ENCODE measurements around the gene NDUFB3.
"Not testable (repeated sequence)": the region's sequence is repeated elsewhere in the genome, so short reads cannot be mapped to it uniquely, and the experiment has no call there.

The NDUFB3 gene

DNA sequence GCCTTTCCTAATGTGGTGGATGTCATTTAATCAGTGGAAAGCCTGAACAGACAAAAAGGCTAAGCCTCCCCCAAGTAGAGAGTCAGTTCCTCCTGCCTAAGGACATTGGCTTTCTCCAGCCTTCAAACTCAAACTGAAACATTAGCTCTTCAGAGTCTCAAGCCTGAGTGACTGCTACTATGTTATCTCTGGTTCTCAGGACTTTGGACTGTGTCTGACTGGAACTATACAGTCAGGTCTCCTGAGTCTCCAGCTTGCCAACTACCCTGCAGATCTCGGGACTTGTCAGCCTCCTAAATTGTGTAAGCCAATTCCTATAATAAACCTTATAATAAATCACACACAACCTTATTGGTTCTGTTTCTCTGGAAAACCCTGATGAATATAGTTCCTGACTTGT is 12.9 kb upstream of the NDUFB3 start:
- H3K36me3 ChIP-seq (ENCODE audit: control insufficient read depth, insufficient read depth, low read length): no peaks in the 10 kb centered on the region
- H3K4me3 ChIP-seq (ENCODE audit: low read depth, low read length): no peak overlapping the region
- no peak overlapping the region for H3K9ac ChIP-seq (ENCODE audit: low read depth, low read length)
- H3K9me3 ChIP-seq (ENCODE audit: control insufficient read depth, insufficient read depth, low read length): no peaks in the 10 kb centered on the region
- no peaks in the 10 kb centered on the region for H3K27me3 ChIP-seq (ENCODE audit: control insufficient read depth, insufficient read depth, low read length)
- H3K4me1 ChIP-seq (ENCODE audit: control insufficient read depth, insufficient read depth, low read length): no peaks in the 10 kb centered on the region

DNA sequence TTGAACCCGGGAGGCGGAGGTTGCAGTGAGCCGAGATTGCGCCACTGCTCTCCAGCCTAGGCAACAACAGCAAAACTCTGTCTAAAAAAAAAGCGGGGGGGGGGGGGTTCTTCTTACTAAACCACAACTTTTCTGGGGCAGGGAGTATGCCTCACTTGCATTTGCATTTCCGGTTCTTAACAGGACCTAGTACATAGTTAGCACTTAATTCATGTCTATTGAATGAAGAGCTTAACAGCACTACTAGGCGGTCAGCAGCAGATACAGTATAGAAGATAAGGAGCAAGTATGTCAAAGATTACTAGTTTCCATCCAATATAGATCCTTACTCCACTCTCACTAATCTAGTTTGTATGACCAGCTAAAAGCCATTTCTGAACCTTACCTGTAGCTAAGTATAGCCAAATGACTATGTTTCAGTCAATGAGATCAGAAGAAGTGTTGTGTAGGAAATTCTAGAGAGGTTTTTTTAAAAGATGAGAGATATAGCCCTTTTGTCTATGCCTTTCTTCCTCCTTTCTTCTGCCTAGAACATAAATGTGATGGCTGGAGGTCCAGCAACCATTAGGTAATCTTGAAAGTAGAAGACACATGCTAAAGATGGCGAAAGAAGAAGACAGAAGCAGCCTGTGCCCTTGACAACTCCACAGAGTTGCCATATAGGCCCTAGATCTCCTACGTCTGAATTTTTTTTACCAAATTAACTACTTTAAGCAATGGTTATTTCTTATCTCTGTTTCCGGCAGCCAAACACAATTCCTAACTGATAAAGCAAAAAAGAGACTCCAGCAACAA is 11.6 kb upstream of the NDUFB3 start:
- H3K36me3 ChIP-seq (ENCODE audit: control insufficient read depth, insufficient read depth, low read length): no peaks in the 10 kb centered on the region
- no peak overlapping the region for H3K9ac ChIP-seq (ENCODE audit: low read depth, low read length)
- H3K4me3 ChIP-seq (ENCODE audit: low read depth, low read length): no peak overlapping the region
- H3K4me1 ChIP-seq (ENCODE audit: control insufficient read depth, insufficient read depth, low read length): no peaks in the 10 kb centered on the region
- no peaks in the 10 kb centered on the region for H3K27me3 ChIP-seq (ENCODE audit: control insufficient read depth, insufficient read depth, low read length)
- H3K9me3 ChIP-seq (ENCODE audit: control insufficient read depth, insufficient read depth, low read length): no peaks in the 10 kb centered on the region

DNA sequence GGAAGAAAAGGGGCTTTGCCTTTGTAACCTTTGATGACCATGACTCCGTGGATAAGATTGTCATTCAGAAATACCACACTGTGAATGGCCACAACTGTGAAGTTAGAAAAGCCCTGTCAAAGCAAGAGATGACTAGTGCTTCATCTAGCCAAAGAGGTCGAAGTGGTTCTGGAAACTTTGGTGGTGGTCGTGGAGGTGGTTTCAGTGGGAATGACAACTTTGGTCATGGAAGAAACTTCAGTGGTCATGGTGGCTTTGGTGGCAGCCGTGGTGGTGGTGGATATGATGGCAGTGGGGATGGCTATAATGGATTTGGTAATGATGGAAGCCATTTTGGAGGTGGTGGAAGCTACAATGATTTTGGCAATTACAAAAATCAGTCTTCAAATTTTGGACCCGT is 8.3 kb upstream of the NDUFB3 start:
- not testable (repeated sequence) for H3K9me3 ChIP-seq (ENCODE audit: control insufficient read depth, insufficient read depth, low read length); H3K27me3 ChIP-seq (ENCODE audit: control insufficient read depth, insufficient read depth, low read length); H3K9ac ChIP-seq (ENCODE audit: low read depth, low read length); H3K36me3 ChIP-seq (ENCODE audit: control insufficient read depth, insufficient read depth, low read length); H3K4me3 ChIP-seq (ENCODE audit: low read depth, low read length); H3K4me1 ChIP-seq (ENCODE audit: control insufficient read depth, insufficient read depth, low read length)

DNA sequence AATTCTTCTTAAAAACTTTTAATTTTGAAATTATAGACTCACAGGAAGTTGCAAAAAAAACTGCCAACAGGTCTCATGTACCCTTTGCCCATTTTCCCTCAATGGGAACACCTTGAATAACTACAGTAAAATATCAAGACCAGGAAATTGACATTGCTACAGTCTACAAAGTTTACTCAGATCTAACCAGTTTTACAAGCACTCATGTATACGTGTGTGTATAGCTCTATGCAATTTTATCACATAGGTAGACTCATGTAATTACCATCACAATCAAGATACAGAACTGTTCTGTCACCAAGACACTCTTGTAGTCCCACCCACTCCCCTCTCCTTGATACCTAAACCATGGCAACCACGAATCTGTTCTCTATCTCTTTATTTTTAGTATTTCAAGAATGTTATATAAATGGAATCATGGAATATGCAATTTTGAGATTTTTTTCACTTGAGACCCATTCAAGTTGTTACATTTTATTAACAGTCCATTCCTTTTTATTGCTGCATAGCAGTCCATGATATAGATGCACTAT is 6.9 kb upstream of the NDUFB3 start:
- Histone ChIP-seq H3K4me3 (ENCODE audit: low read depth, low read length) (no peak overlapping the region), H3K4me1 (ENCODE audit: control insufficient read depth, insufficient read depth, low read length) (no peaks in the 10 kb centered on the region)

DNA sequence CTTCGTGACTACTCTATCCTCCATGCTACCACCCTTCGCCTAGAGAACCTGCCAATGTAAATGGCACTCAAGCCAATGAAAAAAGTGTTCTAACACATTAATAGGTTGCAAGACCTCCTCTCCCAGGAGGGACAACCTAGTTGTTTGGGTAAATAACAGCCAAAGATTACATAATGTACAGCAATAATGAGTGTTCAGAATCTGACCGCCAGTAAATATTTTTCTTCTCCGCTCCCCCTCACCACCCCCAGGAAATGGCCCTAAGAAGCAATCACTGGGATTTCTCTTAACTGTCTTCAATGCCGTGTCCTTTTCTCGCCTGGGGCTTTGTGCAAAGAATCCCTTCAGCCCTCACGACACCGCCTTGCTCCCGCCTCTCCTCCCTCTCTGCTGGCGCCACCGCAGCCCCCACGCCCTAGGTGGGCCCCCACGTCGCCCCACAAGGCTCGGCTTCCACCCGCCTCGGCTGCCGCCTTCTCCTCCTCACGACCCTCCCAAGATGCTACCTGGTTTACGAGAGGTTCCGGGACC is 788 bp upstream of the NDUFB3 start:
- no peaks in the 10 kb centered on the region for H3K36me3 ChIP-seq (ENCODE audit: control insufficient read depth, insufficient read depth, low read length)
- H3K4me1 ChIP-seq (ENCODE audit: control insufficient read depth, insufficient read depth, low read length): peaks cover 4% of the 10 kb centered on the region
- H3K9ac ChIP-seq (ENCODE audit: low read depth, low read length): peak overlapping the region; percentile 66
- H3K9me3 ChIP-seq (ENCODE audit: control insufficient read depth, insufficient read depth, low read length): no peaks in the 10 kb centered on the region
- no peaks in the 10 kb centered on the region for H3K27me3 ChIP-seq (ENCODE audit: control insufficient read depth, insufficient read depth, low read length)
- peak overlapping the region; percentile 71 for H3K4me3 ChIP-seq (ENCODE audit: low read depth, low read length)

More for the DNA sequence above, 6.9 kb upstream of the NDUFB3 start:
- Histone ChIP-seq H3K9me3 (ENCODE audit: control insufficient read depth, insufficient read depth, low read length) (no peaks in the 10 kb centered on the region), H3K9ac (ENCODE audit: low read depth, low read length) (no peak overlapping the region), H3K36me3 (ENCODE audit: control insufficient read depth, insufficient read depth, low read length) (no peaks in the 10 kb centered on the region), H3K27me3 (ENCODE audit: control insufficient read depth, insufficient read depth, low read length) (no peaks in the 10 kb centered on the region)

DNA sequence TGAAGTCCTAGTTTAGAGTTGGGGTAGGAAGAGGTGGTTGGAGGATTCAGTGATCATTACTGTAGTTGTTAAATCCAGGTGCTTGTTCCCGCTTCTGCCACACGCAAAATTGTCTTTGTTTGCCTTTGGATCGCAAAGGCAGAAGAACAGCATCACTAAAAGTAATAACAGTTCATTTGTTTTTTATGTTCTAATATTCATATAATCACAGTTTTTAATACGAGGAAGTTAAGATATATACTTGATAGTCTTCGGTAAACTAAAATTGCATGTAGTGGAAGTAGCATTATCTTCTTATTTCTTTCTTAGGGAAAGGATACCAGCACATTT is 365 bp downstream of the NDUFB3 start:
- peak overlapping the region; percentile 88 for H3K9ac ChIP-seq (ENCODE audit: low read depth, low read length)
- H3K27me3 ChIP-seq (ENCODE audit: control insufficient read depth, insufficient read depth, low read length): no peaks in the 10 kb centered on the region
- H3K4me1 ChIP-seq (ENCODE audit: control insufficient read depth, insufficient read depth, low read length): peaks cover 4% of the 10 kb centered on the region
- H3K36me3 ChIP-seq (ENCODE audit: control insufficient read depth, insufficient read depth, low read length): no peaks in the 10 kb centered on the region
- no peaks in the 10 kb centered on the region for H3K9me3 ChIP-seq (ENCODE audit: control insufficient read depth, insufficient read depth, low read length)
- peak overlapping the region; percentile 71 for H3K4me3 ChIP-seq (ENCODE audit: low read depth, low read length)

DNA sequence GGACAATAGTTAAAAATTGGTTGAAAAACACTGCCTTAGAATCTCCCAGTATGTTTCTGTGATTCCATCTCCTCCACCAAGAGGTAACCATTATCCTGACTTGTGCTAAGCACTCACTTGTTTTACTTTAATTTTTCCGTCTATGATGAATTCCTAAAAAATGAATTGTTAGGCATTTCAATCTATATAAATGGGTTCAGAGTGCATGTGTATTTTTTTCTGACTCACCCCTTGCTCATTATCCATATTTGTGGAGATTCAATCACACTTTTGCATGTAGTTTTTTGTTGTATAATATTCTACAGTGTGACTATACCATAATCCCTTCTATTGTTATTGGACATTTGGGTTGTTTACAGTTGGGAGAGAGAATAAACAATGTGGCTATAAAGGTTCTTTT is 1.3 kb downstream of the NDUFB3 start:
- Histone ChIP-seq H3K9me3 (ENCODE audit: control insufficient read depth, insufficient read depth, low read length) (no peaks in the 10 kb centered on the region), H3K27me3 (ENCODE audit: control insufficient read depth, insufficient read depth, low read length) (no peaks in the 10 kb centered on the region), H3K9ac (ENCODE audit: low read depth, low read length) (no peak overlapping the region), H3K4me1 (ENCODE audit: control insufficient read depth, insufficient read depth, low read length) (peaks cover 4% of the 10 kb centered on the region), H3K4me3 (ENCODE audit: low read depth, low read length) (peak overlapping the region; percentile 71), H3K36me3 (ENCODE audit: control insufficient read depth, insufficient read depth, low read length) (no peaks in the 10 kb centered on the region)

DNA sequence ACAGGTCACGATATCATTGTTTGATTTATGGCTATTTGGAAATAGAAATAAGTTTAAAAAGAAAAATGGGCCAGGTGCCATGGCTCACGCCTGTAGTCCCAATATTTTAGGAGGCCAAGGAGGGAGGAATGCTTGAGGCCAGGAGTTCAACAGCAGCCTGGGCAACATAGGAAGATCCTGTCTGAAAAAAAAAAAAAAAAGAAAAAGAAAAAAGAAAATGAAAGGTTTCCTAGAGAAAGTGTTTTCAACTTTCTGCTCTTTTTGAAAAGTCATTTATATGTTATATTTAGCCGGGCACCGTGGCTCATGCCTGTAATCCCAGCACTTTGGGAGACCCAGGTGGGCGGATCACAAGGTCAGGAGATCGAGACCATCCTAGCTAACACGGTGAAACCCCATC is 3.2 kb downstream of the NDUFB3 start:
- H3K4me3 ChIP-seq (ENCODE audit: low read depth, low read length): no peak overlapping the region
- H3K36me3 ChIP-seq (ENCODE audit: control insufficient read depth, insufficient read depth, low read length): no peaks in the 10 kb centered on the region
- no peaks in the 10 kb centered on the region for H3K9me3 ChIP-seq (ENCODE audit: control insufficient read depth, insufficient read depth, low read length)
- no peak overlapping the region for H3K9ac ChIP-seq (ENCODE audit: low read depth, low read length)
- peaks cover 4% of the 10 kb centered on the region for H3K4me1 ChIP-seq (ENCODE audit: control insufficient read depth, insufficient read depth, low read length)
- H3K27me3 ChIP-seq (ENCODE audit: control insufficient read depth, insufficient read depth, low read length): no peaks in the 10 kb centered on the region

DNA sequence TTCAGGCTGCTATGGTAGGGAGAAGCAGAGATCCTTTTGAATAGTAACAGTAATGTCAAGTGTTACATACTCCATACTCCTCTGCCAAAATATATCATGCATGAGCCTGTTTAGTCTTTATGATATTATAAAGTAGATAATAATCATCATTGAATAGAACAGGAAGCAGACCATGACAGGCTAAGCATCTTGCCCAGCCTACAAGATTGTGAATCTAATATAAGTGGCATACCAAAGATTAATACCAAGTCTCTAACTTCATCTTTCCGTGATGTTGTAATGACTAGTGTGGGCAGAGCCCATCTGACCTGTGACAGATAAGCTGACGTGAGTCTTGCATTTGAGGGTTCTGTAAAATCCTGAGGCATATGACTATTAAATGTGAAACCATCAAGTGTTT is 13.1 kb downstream of the NDUFB3 start:
- Histone ChIP-seq H3K4me3 (ENCODE audit: low read depth, low read length) (no peak overlapping the region), H3K9ac (ENCODE audit: low read depth, low read length) (no peak overlapping the region), H3K27me3 (ENCODE audit: control insufficient read depth, insufficient read depth, low read length) (no peaks in the 10 kb centered on the region), H3K4me1 (ENCODE audit: control insufficient read depth, insufficient read depth, low read length) (no peaks in the 10 kb centered on the region), H3K36me3 (ENCODE audit: control insufficient read depth, insufficient read depth, low read length) (peaks cover 4% of the 10 kb centered on the region), H3K9me3 (ENCODE audit: control insufficient read depth, insufficient read depth, low read length) (no peaks in the 10 kb centered on the region)

DNA sequence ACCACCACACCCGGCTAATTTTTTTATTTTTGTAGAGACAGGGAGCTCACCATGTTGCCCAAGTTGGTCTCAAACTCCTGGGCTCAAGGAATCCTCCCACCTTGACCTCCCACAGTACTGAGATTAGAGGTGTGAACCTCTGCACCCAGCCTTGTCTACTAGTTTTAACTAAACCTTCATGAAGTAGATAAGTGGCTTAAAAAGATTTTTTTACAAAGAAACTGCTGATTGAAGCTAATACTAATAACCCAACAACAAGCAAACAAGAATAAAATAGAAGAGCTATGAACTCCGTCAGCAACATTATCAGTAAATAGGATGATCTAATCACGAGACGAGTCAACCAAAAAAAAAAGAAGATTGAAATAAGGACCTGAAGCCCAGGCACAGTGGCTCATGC is 18.8 kb downstream of the NDUFB3 start:
- Histone ChIP-seq H3K4me3 (ENCODE audit: low read depth, low read length) (no peak overlapping the region), H3K9ac (ENCODE audit: low read depth, low read length) (no peak overlapping the region), H3K36me3 (ENCODE audit: control insufficient read depth, insufficient read depth, low read length) (peaks cover 4% of the 10 kb centered on the region), H3K9me3 (ENCODE audit: control insufficient read depth, insufficient read depth, low read length) (no peaks in the 10 kb centered on the region), H3K4me1 (ENCODE audit: control insufficient read depth, insufficient read depth, low read length) (no peaks in the 10 kb centered on the region), H3K27me3 (ENCODE audit: control insufficient read depth, insufficient read depth, low read length) (no peaks in the 10 kb centered on the region)

DNA sequence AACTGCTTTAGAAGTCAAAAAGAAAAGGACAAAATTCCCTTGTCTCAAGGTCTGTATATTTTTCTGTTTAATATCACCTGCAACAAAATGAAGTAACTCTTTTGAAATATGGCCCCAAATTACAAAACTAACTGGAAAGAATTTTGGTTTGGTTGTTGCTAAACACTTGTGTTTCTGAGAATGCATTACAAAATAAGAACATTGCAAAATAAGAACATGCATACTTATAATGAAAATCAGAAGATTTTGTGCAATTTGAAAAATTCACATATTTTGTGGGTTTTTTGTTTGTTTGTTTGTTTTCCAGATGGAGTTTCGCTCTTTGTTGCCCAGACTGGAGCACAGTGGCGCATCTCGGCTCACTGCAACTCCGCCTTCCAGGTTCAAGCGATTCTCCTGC is 21.8 kb downstream of the NDUFB3 start:
- H3K9ac ChIP-seq (ENCODE audit: low read depth, low read length): no peak overlapping the region
- no peaks in the 10 kb centered on the region for H3K4me1 ChIP-seq (ENCODE audit: control insufficient read depth, insufficient read depth, low read length)
- no peak overlapping the region for H3K4me3 ChIP-seq (ENCODE audit: low read depth, low read length)
- H3K36me3 ChIP-seq (ENCODE audit: control insufficient read depth, insufficient read depth, low read length): no peaks in the 10 kb centered on the region
- H3K9me3 ChIP-seq (ENCODE audit: control insufficient read depth, insufficient read depth, low read length): no peaks in the 10 kb centered on the region
- no peaks in the 10 kb centered on the region for H3K27me3 ChIP-seq (ENCODE audit: control insufficient read depth, insufficient read depth, low read length)

DNA sequence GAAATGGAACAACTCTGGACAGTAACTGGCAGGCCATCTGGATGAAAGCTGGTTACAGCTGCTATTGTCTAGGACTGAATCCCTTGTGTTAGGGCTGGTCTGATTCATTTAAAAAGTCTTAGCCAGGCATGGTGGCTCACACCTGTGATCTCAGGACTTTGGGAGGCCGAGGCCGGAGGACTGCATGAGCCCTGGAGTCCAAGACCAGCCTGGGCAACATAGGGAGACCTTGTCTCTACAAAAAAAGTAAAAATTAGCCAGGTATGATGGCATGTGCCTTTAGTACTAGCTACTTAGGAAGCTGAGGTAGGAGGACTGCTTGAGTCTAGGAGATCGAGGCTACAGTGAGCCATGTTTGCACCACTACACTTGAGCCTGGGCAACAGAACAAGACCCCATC is 28.7 kb downstream of the NDUFB3 start:
- Histone ChIP-seq H3K27me3 (ENCODE audit: control insufficient read depth, insufficient read depth, low read length) (no peaks in the 10 kb centered on the region), H3K9ac (ENCODE audit: low read depth, low read length) (no peak overlapping the region), H3K9me3 (ENCODE audit: control insufficient read depth, insufficient read depth, low read length) (no peaks in the 10 kb centered on the region), H3K4me1 (ENCODE audit: control insufficient read depth, insufficient read depth, low read length) (no peaks in the 10 kb centered on the region), H3K36me3 (ENCODE audit: control insufficient read depth, insufficient read depth, low read length) (no peaks in the 10 kb centered on the region), H3K4me3 (ENCODE audit: low read depth, low read length) (no peak overlapping the region)

All from iPS-15b (cell line).